NCI-H146 (cell line): ENCODE measurements around the gene MRPL38.
"Not testable (repeated sequence)": the region's sequence is repeated elsewhere in the genome, so short reads cannot be mapped to it uniquely, and the experiment has no call there.

ENCODE experiments used
- DNase-seq: peaks from one replicate; lab custom pipeline; 2025; lab: John Stamatoyannopoulos, UW

Gene MRPL38

GRCh38 chr17:75854101-75854748 lies 50.5 kb downstream of the MRPL38 start:
- DNase-seq: no peak

DNA sequence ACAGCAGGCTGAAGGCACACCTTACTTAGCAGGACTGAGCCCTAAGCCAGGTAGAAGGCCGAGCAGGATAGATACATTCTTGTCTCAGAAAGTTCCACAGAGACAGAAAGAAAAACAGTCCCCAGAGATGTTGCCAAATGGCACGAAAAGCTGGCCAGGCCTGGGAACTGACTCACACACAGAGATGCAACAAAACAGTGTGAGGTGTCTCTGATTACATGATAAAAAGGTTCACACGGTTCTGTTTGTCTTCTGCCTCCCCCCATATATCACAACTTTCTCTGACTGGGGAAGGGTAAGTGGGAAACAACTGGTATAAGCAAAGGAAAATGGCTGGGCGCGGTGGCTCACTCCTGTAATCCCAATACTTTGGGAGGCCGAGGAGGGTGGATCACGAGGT lies 51.3 kb downstream of the MRPL38 start:
- DNase-seq: no peak

- DNase-seq: not testable (repeated sequence)
Observed at GRCh38 chr17:75851693-75851991, 53.0 kb downstream of the MRPL38 start.

- DNase-seq: no peak
Observed at GRCh38 chr17:75850928-75851692, 53.6 kb downstream of the MRPL38 start.

GRCh38 chr17:75849724-75850123 lies 55.0 kb downstream of the MRPL38 start:
- no peak for DNase-seq

GRCh38 chr17:75849279-75849646 lies 55.4 kb downstream of the MRPL38 start:
- DNase-seq: no peak
